GM21360 (cell line): ENCODE measurements around the gene SPIRE1.
"Not testable (repeated sequence)": the region's sequence is repeated elsewhere in the genome, so short reads cannot be mapped to it uniquely, and the experiment has no call there.

Experiments
- ATAC-seq: cut with Tn5 transposase; IDR thresholded peaks from one replicate; pipeline ENCODE4 v1.9.1; 2021; ENCODE audit warnings: mild to moderate bottlenecking, moderate library complexity; ENCODE audit not compliant: unreplicated experiment

SPIRE1 gene

DNA sequence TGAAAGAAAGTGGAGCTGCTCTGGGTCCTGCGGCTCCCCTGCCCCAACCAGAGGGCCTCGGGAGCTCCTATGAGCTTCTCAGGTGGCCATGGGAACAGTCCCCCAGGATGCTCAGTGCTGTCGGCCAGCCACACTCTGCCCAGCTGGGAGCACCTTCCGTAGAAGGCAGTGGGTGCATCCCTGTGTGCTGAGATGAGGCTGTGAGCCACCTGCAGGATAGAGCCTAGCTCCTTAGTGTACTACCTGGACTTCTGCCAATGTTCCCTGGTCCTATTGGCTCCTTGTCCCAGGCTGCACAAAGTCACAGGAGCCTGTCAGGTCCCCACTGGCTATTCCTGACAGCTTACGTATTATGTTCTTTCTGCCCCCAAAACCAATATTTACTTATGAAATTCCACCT lies 234.1 kb downstream of the SPIRE1 start:
- ATAC-seq: no peak

DNA sequence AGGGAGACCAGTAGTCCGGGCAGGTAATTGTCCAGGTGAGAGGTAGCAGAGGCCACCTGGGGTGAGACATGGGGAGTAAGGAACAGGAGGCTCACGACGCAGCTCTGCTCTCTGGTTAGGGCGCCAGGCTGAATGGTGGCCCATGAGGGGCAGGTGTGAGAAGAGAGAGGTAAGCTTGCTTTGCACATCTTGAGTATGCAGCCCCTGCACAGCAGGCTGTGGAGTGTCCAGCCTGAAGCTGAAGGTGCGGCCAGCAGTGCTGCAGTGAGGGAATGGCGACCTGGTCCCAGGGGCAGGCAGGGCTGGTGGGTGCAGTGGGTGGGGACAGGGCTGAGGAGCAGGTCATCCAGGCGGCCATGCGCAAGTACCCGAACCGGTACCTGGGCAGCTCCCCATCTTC lies 234.5 kb downstream of the SPIRE1 start:
- no peak for ATAC-seq

DNA sequence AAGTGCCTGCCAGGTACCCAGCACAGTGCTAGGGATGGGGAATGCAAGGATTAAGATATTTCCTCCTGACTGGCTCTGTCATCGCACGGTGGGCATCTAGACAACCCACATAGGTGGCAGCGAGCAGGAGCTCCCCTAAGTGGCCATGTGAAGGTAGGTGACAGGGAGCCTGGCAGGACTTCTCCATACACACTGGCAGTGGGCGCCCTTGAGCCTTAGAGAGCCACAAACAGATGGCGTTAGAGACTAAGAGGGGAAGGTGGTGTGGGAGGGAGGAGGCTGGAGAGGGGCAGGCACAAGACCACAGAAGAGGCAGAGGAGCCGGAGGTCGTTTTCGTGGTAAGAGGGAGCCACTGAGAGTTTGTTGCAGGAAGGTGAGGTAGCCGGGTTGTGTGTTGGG lies 235.0 kb downstream of the SPIRE1 start:
- ATAC-seq: no peak

DNA sequence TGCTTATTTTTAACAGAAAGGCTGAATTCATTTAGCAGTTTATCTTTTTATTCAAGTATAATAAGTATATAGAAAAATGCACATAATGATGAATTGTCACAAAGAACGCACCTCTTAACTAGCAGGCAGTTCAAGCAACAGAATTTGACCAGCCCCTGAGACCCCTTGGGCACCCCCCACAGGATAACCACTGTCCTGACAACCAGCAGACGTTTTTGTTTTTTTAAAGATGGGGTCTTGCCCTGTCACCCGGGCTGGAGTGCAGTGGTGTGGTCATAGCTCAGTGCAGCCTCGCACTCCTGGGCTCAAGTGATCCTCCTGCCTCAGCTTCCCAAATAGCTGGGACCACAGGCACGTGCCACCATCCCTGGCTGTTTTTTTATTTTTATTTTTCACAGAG lies 236.2 kb downstream of the SPIRE1 start:
- no peak for ATAC-seq

DNA sequence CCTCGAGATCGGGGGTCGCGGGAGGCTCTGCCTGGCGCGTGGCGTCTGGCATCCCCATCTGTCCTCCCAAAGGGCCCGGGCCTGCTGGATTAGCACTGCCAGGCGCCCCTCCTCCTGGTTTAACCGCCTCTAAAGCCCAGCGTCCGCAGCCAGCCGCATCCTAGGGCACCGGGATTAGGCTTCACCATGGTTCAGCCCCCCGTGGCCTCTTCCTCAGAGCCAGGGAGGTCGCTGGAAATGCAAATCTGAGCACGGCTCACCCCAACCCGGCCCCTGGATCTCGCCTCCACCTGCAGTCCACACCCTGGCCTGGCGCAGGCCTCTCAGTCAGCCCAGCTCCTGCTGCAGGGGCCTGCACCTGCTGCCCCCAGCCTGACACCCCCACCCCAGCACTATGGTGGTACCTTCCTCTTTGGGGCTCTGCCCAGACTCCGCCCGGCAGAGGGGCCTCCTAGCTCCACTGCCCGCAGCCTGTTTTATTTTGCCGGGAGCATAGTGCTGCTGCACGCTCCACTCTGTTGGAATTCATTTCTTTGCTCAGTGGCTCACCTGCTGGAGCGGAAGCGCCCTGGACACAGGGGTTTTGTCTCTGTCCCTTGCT lies 237.0 kb downstream of the SPIRE1 start:
- no peak for ATAC-seq

DNA sequence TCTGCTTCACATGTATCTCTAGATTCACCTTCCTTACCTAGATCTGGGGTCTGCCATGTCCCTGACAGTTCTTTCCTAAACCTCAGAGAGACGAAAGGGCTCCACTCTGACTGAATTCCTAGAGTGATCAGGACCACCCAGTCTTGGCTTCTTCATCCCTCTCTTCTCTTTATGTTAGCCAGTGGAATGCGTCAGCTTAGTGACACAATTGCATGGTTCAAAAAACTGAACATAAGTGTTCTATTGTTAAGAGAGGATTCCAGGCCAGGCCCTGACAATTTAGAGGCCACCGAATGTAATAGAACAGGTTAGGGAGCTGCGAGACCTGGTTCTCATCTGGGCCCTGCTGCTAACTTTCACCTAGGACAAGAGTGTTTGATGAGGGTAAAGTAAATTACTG lies 240.2 kb downstream of the SPIRE1 start:
- no peak for ATAC-seq

DNA sequence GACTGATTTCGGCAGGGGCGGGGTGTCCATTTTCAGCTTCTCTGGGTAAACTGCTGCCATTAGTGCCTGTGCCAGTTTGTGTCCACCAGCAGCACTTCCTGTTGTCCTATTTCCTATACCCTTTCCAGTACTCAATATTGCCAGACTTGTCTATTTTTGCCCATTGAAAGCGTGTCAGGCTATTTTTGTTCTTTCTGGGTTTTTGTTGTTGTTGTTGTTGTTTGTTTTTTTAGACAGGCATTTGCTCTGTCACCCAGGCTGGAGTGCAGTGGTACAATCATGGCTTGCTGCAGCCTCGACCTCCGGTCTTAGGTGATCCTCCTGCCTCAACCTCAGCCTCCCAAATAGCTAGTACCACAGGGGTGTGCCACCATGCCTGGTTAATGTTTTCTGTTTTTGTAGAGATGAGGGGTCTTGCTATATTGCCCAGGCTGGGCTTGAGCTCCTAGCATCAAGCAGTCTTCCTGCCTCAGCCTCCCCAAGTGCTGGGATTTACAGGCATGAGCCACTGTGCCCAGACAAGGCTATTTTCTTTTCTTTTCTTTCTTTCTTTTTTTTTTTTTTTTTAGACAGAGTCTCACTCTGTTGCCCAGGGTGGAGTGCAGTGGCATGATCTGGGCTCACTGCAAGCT lies 241.7 kb downstream of the SPIRE1 start:
- ATAC-seq: no peak

DNA sequence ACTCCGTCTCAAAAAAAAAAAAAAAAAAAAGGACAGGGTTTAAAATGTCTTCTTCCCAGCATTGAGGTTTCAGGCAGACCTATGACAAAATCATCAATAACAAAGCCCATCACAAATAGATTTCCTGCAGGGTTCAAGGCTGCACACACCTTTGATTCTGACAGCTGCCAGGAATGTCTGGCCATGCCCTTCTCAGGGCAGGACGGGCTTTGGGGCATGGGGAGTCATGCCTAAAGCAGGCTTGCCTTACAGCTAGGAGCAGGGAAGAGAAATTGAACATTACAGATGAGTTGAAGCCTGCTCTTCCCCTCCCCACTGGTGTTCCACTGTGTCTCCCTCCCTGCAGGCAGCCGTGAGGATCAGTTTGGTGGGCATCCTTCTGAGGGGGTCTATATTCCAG lies 246.5 kb downstream of the SPIRE1 start:
- no peak for ATAC-seq

DNA sequence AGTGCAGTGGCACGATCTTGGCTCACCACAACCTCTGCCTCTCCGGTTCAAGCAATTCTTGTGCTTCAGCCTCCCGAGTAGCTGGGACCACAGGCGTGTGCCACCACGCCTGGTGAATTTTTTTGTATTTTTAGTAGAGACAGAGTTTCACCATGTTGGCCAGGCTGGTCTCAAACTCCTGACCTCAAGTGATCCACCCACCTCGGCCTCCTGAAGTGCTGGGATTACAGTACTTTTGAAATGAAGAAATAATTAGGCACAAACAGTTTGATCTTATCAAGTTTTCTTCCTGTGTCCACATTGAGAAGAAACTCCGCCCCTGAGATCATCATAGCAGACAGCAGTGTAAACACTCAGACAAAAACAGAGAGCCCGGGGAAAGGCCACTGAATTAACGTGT lies 247.2 kb downstream of the SPIRE1 start:
- not testable (repeated sequence) for ATAC-seq

DNA sequence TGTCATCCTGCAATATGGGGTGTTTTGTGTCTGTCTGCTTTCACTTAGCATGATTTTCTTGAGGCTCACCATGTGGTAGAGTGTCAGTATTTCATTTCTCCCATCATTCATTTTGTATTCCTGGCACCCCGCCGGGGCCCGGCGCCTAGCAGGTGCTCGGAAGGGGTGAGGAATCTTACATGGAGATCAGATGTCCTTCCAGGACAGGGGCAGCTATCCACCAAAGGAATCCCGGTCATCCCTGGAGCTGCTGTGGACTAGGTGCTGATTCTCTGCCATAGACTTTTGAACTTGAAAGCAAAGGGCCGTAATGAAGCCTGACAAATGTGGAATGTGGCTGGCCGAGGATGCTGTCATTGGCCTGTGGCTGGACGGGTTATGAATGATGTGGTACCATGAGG lies 247.8 kb downstream of the SPIRE1 start:
- ATAC-seq: no peak

DNA sequence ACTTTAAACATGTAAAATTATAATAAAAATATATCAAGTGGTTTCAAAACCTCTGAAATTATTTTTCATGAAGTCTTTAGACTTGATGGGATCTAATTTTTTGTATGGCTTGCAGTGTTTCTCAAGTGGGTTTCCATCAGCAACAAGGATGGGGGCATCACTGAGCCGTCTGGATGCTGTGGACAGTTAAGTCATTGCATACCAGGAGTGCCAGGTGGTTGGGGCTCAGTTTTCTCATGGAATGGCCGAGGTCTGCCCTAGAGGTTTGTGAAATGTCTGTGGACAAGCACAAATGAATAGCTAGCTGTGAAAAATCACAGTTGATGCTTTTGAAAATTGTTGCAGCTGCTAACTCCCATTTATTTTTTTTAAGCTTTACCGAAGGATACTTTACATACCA lies 248.4 kb downstream of the SPIRE1 start:
- no peak for ATAC-seq

DNA sequence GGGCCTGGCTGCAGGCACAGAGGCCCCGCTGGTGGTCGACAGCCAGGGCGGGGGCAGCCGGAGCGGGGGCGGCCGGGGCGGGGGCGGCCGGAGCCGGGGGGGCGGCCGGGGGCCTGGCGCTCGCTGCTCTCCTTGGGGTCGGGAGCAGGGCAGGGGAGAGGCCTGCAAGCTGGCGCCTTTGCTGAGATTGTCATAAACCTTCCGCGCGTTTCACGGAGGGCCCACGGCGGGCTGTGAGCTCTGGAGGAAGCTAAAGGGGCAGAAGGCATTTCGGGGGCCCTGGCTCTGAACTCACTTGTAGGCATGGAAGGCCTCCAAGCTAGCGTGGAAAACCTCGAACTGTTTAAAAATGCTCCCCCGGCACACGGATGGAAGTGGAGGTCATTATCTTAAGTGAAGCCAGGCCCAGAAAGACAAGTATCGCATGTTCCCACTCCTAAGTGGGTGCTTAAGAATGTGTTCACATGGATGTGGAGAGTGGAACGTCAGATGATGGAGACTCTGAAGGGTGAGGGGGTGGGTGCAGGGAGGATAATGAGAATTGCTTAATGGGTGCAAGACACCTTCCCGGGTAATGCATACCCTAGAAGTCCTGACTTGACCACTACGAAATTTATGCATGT lies 249.5 kb downstream of the SPIRE1 start:
- peak; percentile 11 for ATAC-seq

DNA sequence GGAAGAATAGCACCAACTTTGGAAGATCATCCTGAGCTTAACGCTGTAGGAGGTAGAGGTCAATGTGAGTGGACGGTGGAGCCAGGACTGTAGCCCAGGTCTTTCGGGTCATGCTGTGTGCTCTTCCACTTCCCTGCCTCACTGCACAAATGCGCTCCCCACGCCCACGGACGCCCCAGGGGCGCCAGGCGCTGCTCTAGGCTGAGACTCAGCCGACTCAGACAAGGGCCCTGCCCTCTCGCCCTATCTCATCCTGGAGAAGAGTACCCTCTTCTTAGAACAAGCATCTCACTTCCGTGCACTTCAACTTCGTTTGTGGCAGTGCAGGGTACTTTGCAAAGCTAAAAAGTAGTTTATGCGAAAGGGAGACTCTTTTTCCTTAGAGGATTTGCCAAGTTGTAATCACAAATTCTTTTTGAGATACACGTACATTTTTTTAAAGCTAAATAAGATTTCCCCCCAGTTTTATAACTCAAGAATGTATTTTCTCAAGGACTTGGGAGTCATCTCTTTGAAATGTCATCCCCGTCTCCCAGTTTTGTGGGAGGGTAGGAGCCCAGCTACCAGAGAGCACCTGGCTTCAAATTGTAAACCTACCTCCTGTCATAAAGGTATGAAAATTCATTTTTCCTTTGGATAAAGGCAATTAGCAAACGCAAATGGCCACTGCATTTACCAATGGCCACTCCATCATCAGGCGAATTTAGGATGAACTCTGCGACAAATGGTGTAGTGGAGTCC lies 251.4 kb downstream of the SPIRE1 start:
- no peak for ATAC-seq

DNA sequence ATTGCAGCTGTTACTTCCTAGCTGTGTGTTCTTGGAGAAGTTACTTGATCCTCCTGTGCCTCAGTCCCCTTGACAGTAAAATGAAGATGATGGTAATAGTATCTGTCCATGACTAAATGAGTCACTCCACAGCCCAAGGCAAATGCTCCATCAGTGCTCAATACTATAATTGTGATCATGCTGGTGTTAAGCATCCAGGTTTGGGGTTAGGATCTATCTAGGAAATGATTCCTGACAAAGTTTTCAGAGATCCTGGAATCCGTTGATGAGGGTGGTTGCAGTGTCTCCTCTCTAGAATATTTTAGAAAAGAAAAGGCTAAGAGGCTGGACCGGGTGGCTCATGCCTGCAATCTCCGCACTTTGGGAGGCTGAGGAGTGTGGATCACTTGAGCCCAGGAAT lies 252.8 kb downstream of the SPIRE1 start:
- ATAC-seq: no peak

DNA sequence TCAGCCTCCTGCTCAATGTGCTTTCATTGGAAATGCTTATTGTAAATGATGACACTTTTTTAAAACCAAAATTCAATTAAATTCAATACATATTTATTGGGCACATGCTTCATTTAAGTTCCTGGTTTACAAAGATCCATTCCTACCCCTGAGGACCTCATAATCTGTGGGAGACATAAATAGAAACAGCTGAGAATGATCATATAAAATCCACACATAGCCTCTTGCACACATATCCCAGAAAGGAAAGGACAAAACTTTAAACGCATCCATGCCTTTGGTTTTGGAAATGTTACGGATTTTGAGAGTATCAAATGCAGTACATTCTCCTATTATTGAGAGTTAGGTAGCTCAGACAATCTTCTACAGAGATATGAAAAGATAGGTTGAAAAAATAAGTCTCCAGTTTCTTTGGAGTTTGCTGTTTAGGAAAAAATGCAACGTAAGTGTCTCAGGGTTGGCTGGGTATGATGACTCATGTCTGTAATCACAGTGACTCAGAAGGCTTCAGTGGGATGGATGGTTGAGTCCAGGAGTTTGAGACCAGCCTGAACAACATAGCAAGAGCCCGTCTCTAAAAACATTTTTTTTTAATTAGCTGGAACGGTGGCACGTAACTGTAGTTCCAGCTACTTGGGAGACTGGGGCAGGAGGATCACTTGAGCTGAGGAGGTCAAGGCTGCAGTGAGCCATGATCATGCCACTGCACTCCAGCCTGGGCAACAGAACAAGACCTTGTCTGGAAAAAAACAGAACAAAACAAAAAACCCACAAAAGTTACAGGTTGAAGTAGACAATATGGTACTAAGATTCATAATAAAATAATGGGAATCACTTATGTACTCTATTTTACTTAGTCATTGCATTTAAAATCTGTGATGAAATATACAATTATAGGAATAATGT lies 254.1 kb downstream of the SPIRE1 start:
- ATAC-seq: no peak

DNA sequence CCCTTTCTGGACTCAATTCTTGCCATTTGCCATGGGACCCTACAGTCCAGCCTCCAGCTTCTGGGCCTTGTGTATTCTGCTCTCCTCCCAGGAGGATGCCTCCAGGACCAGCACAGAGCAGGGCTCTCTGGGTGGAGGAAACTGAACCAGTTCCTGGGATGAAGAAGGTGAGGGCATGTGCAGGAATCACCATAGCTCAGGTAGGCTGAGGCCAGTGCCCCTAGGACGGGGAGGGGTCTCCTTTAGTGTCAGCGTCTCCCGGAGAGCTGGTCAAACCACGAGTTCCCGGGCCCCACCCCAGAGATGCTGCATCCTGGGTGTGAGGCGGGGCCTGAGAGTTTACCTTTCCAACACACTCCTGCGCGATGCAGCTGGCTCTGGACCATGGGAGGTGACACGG lies 256.0 kb downstream of the SPIRE1 start:
- no peak for ATAC-seq

DNA sequence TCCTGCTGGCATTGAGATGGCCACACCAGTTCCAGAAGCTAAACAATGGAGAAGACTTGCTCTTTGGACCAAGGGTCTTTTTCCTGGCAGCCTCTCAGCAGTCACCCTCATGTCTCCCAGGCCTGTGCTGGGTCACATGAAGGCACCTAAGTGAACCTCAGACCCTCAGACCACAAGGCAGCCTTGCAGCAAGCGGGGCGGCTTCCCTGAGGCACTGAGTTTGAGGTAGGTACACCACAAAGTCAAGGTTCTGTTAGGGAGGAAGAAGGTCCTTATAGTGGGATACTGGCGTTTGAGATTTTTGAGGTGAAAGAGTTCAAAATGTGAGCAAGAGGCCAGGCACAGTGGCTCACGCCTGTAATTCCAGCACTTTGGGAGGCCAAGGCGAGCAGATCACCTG lies 258.7 kb downstream of the SPIRE1 start:
- ATAC-seq: no peak

DNA sequence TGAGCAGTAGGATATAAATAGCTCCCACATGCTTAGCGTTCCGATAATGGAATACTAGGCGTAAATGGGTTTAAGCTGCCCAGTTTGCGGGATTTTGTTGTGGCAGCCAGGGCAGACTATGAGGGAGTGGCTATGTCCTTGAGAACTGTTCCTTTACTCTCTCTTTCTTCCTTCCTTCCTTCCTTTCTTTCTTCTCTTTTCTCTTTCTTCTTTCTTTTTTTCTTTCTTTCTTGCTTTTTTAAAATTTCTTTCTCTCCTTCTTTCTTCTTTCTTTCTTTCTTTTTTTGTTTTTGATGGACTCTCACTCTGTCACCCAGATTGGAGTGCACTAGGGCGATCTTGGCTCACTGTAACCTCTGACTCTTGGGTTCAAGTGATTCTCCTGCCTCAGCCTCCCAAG lies 259.3 kb downstream of the SPIRE1 start:
- no peak for ATAC-seq

DNA sequence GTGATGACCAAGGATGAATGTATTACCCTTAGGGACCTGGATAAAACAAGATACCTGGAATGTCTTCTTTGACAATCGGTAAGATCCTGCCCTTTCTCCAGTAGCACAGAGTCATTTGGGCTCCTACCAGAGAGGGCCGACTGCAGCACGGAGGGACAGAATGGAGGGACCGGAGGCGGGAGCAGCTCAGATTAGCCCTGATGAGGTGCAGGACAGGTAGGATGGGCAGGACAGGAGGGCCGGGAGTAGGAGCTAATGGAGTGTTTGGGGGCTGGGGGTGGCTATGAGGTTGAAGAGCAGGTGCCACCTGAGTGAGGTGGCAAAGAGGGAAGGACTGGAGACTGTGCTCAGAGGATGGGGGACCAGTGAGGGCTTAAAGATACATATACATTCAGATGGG lies 260.1 kb downstream of the SPIRE1 start:
- ATAC-seq: no peak

DNA sequence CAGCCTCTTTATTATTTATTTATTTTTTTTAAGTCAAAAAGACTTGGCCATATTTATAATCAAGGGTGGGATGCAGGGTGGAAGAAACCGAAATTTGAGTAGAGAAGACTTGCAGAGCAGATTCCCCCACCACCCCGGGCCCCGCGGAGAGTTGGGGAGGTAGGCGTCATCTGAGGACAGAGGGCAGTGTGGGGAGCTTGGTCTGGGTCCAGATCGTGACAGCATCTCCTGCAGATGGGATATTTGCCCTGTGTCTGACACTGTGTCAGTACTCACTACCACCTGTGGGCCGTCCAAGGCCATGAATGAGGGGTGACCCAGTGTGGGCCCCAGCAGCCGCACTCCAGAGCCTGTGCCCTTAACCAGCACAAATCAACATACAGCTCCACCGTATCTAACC lies 260.7 kb downstream of the SPIRE1 start:
- ATAC-seq: no peak
